Mesothelial cell of epicardium (in vitro differentiated cells): Measurements from ENCODE around the gene LTBP1. TPM values are rescaled to one million over a fixed set of nuclear protein-coding genes. Genes with fewer than 3 reads are reported as not detected.

Experiments
- DNase-seq, 2 experiments: peaks; one replicate each; pipeline ENCODE4 v3.0.0; 2021; ENCODE audit warnings: low spot score in 2 of 2; ENCODE audit not compliant: unreplicated experiment in 2 of 2
- H3K27ac Mint-ChIP-seq: 2 replicates; pipeline ENCODE4 v1.8.0; 2021; ENCODE audit warnings: mixed read lengths
- H3K27me3 Mint-ChIP-seq: 2 replicates; pipeline ENCODE4 v1.8.0; 2021; ENCODE audit warnings: low read depth, mixed read lengths
- H3K36me3 Mint-ChIP-seq: 2 replicates; pipeline ENCODE4 v1.8.0; 2021; ENCODE audit warnings: mixed read lengths
- H3K4me1 Mint-ChIP-seq: 2 replicates; pipeline ENCODE4 v1.8.0; 2021; ENCODE audit warnings: mixed read lengths
- H3K4me3 Mint-ChIP-seq: 2 replicates; pipeline ENCODE4 v1.8.0; 2021; ENCODE audit warnings: mild to moderate bottlenecking, moderate library complexity, mixed read lengths
- H3K9me3 Mint-ChIP-seq: 2 replicates; pipeline ENCODE4 v1.8.0; 2021; ENCODE audit warnings: mixed read lengths
- CTCF ChIP-seq: fragments of 200-600 bp; sonication (generic); IDR thresholded peaks from one replicate; pipeline ENCODE4 v1.5.0; 2021; ENCODE audit warnings: antibody characterized with exemption; ENCODE audit not compliant: unreplicated experiment
- microRNA-seq: library from miRNA; unstranded; fragments of <30 nt; microRNA quantifications from one replicate; pipeline ENCODE4 v1.2.0, GENCODE V29; 2021; ENCODE audit warnings: inconsistent platforms, mixed read lengths
- total RNA-seq: library from RNA; stranded (reverse); gene quantifications from 3 replicates; pipeline ENCODE4 v1.2.1, GENCODE V29; 2021

The LTBP1 gene
- total RNA-seq, 1 donor from 2014 or later: 80.2 TPM

GRCh38 chr2:33442528-33443079 lies 495.9 kb downstream of the LTBP1 start:
- H3K9me3 Mint-ChIP-seq: peaks cover under 1% of the 10 kb centered on the region
- no peaks in the 10 kb centered on the region for H3K27me3 Mint-ChIP-seq
- no peak for TF ChIP-seq CTCF
- DNase-seq: no peak
- H3K4me1 Mint-ChIP-seq: peaks cover under 1% of the 10 kb centered on the region
- H3K27ac Mint-ChIP-seq: no peak overlapping the region
- H3K4me3 Mint-ChIP-seq: no peak overlapping the region
- H3K36me3 Mint-ChIP-seq: no peaks in the 10 kb centered on the region

GRCh38 chr2:33443274-33443829 lies 496.6 kb downstream of the LTBP1 start:
- no peaks in the 10 kb centered on the region for H3K27me3 Mint-ChIP-seq
- H3K36me3 Mint-ChIP-seq: no peaks in the 10 kb centered on the region
- peaks cover 3% of the 10 kb centered on the region for H3K9me3 Mint-ChIP-seq
- no peak overlapping the region for H3K27ac Mint-ChIP-seq
- no peaks in the 10 kb centered on the region for H3K4me1 Mint-ChIP-seq
- TF ChIP-seq CTCF: no peak
- no peak overlapping the region for H3K4me3 Mint-ChIP-seq
- no peak for DNase-seq

GRCh38 chr2:33444967-33445366 lies 498.2 kb downstream of the LTBP1 start:
- Mint-ChIP-seq H3K27me3 (no peaks in the 10 kb centered on the region), H3K27ac (no peak overlapping the region), H3K4me1 (no peaks in the 10 kb centered on the region), H3K9me3 (peaks cover 3% of the 10 kb centered on the region), H3K36me3 (no peaks in the 10 kb centered on the region), H3K4me3 (no peak overlapping the region)
- no peak for DNase-seq
- no peak for TF ChIP-seq CTCF

- no peak for TF ChIP-seq CTCF
- Mint-ChIP-seq H3K9me3 (peaks cover 22% of the 10 kb centered on the region), H3K27me3 (no peaks in the 10 kb centered on the region), H3K27ac (no peak overlapping the region), H3K4me3 (no peak overlapping the region), H3K4me1 (no peaks in the 10 kb centered on the region), H3K36me3 (peaks cover 6% of the 10 kb centered on the region)
- no peak for DNase-seq
Observed at GRCh38 chr2:33448220-33448899, 501.6 kb downstream of the LTBP1 start.

Small RNAs within 50 kb of the gene (microRNA-seq; reads per million reads assigned to microRNA genes)
- gene MIR4430: not detected
